Glutamatergic neuron (in vitro differentiated cells): ENCODE results near the gene P2RY6. TPM values are rescaled to one million over a fixed set of nuclear protein-coding genes. Genes with fewer than 3 reads are reported as not detected.

ENCODE experiments used
- DNase-seq: peaks from one replicate; pipeline ENCODE4 v3.0.0; 2022
- H3K27ac Mint-ChIP-seq: one replicate; pipeline ENCODE4 v1.8.0; 2020; ENCODE audit warnings: mild to moderate bottlenecking, mixed read lengths, inconsistent platforms; ENCODE audit not compliant: unreplicated experiment
- H3K27me3 Mint-ChIP-seq: one replicate; pipeline ENCODE4 v1.8.0; 2020; ENCODE audit warnings: mild to moderate bottlenecking, moderate library complexity, mixed read lengths, inconsistent platforms; ENCODE audit not compliant: unreplicated experiment
- H3K36me3 Mint-ChIP-seq: one replicate; pipeline ENCODE4 v1.8.0; 2020; ENCODE audit warnings: mild to moderate bottlenecking, mixed read lengths, inconsistent platforms; ENCODE audit not compliant: unreplicated experiment
- H3K4me1 Mint-ChIP-seq: one replicate; pipeline ENCODE4 v1.8.0; 2020; ENCODE audit warnings: mild to moderate bottlenecking, low read depth, mixed read lengths, inconsistent platforms; ENCODE audit not compliant: unreplicated experiment
- H3K4me3 Mint-ChIP-seq: one replicate; pipeline ENCODE4 v1.8.0; 2020; ENCODE audit warnings: mild to moderate bottlenecking, mixed read lengths, inconsistent platforms; ENCODE audit not compliant: unreplicated experiment
- H3K9me3 Mint-ChIP-seq: one replicate; pipeline ENCODE4 v1.8.0; 2020; ENCODE audit warnings: mild to moderate bottlenecking, moderate library complexity, mixed read lengths, inconsistent platforms; ENCODE audit not compliant: unreplicated experiment
- total RNA-seq: library from RNA; stranded (reverse); fragmentation: NEBNext Ultra II Directional; extraction: Animal tissue kit (Norgen Biotek cat#: 25700); gene quantifications from one replicate; pipeline ENCODE4 v1.2.1, GENCODE V29; 2021; ENCODE audit not compliant: unreplicated experiment
- TF ChIP-seq, protein P1 (sequence below): fragments of 200-600 bp; sonication (generic); IDR thresholded peaks from one replicate; pipeline ENCODE4 v1.5.0; 2021; ENCODE audit not compliant: partially characterized antibody, unreplicated experiment

Gene P2RY6
- total RNA-seq, 1 donor from 2014 or later: not detected

DNA sequence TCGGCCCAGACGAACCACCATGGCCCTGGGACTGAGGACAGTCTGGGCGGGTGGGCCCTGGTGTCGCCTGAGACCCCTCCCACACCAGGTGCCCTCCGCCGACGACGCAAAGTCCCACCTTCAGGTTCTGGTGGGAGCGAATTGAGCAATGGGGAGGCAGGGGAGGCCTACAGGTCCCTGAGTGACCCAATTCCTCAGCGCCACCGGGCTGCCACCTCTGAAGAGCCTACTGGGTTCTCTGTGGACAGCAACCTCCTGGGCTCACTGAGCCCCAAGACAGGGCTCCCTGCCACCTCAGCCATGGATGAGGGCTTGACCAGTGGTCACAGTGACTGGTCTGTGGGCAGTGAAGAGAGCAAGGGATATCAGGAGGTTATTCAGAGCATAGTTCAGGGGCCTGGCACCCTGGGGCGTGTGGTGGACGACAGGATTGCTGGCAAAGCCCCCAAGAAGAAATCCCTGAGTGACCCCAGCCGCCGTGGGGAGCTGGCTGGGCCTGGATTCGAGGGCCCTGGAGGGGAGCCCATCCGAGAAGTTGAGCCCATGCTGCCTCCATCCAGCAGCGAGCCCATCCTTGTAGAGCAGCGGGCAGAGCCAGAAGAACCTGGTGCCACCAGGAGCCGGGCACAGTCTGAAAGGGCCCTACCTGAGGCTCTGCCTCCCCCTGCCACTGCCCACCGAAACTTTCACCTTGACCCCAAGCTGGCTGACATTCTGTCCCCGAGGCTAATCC is 38.7 kb downstream of the P2RY6 start:
- TF ChIP-seq, protein P1, sequence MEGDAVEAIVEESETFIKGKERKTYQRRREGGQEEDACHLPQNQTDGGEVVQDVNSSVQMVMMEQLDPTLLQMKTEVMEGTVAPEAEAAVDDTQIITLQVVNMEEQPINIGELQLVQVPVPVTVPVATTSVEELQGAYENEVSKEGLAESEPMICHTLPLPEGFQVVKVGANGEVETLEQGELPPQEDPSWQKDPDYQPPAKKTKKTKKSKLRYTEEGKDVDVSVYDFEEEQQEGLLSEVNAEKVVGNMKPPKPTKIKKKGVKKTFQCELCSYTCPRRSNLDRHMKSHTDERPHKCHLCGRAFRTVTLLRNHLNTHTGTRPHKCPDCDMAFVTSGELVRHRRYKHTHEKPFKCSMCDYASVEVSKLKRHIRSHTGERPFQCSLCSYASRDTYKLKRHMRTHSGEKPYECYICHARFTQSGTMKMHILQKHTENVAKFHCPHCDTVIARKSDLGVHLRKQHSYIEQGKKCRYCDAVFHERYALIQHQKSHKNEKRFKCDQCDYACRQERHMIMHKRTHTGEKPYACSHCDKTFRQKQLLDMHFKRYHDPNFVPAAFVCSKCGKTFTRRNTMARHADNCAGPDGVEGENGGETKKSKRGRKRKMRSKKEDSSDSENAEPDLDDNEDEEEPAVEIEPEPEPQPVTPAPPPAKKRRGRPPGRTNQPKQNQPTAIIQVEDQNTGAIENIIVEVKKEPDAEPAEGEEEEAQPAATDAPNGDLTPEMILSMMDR: no peak
- Mint-ChIP-seq H3K27me3 (peaks cover 15% of the 10 kb centered on the region), H3K27ac (no peak overlapping the region), H3K9me3 (peaks cover 10% of the 10 kb centered on the region), H3K36me3 (no peaks in the 10 kb centered on the region), H3K4me3 (no peak overlapping the region), H3K4me1 (peaks cover 21% of the 10 kb centered on the region)
- DNase-seq: no peak

GRCh38 chr11:73311394-73311869 is 39.3 kb downstream of the P2RY6 start:
- peaks cover 20% of the 10 kb centered on the region for H3K27me3 Mint-ChIP-seq
- H3K4me1 Mint-ChIP-seq: peaks cover 27% of the 10 kb centered on the region
- no peak overlapping the region for H3K27ac Mint-ChIP-seq
- peaks cover 13% of the 10 kb centered on the region for H3K9me3 Mint-ChIP-seq
- TF ChIP-seq, protein P1: no peak
- no peak overlapping the region for H3K4me3 Mint-ChIP-seq
- DNase-seq: no peak
- peaks cover 4% of the 10 kb centered on the region for H3K36me3 Mint-ChIP-seq

DNA sequence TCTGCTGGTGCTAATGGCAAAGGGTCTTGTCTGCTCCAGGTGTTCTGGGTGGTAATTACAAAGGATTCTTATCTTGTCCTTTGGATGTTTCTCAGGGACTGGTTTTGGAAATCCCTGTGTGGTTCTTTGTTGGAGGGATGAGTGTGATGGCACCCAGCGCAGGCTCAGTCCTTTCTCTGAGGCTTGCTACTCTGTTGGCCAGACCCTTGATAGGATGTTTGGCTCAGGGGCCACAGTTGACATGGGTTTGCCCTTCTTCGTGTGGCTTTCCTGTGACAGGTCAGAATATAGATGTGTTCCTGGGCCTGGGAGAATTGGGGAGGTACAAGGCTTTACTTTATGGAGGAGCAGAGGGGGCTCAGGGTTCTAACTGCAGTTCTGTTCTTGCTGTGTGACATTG is 39.9 kb downstream of the P2RY6 start:
- Mint-ChIP-seq H3K36me3 (peaks cover 6% of the 10 kb centered on the region), H3K27me3 (peaks cover 17% of the 10 kb centered on the region), H3K9me3 (peaks cover 11% of the 10 kb centered on the region), H3K27ac (peak overlapping the region; percentile 2), H3K4me3 (peak overlapping the region; percentile 18), H3K4me1 (peaks cover 24% of the 10 kb centered on the region)
- no peak for DNase-seq
- TF ChIP-seq, protein P1: no peak

DNA sequence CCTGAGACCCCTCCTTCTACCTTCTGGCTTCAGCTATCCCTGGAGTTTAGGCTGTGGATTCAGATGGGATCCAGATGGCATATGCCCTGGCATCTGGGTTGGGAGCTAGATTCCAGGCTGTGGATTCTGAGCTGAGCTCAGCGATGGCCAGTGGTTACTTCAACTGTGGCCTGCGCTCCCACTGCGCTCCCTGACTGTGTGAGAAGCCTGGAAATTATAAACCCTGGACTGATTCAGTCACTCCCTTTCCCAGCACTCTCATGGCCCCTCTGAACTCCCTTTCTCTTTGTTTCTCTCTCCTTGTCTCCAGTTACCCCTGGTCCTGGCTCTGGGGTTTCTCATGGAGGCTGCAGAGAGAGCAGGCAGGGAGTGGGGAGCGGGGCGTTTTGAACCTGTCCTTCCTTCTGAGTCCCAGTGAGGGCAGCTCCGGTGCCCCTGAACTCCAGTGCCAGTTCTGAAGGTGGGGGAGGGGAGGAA is 40.8 kb downstream of the P2RY6 start:
- peaks cover 14% of the 10 kb centered on the region for H3K27me3 Mint-ChIP-seq
- peaks cover 8% of the 10 kb centered on the region for H3K9me3 Mint-ChIP-seq
- TF ChIP-seq, protein P1: no peak
- H3K4me3 Mint-ChIP-seq: peak overlapping the region; percentile 59
- DNase-seq: no peak
- H3K4me1 Mint-ChIP-seq: peaks cover 22% of the 10 kb centered on the region
- H3K36me3 Mint-ChIP-seq: peaks cover 6% of the 10 kb centered on the region
- H3K27ac Mint-ChIP-seq: peak overlapping the region; percentile 80

DNA sequence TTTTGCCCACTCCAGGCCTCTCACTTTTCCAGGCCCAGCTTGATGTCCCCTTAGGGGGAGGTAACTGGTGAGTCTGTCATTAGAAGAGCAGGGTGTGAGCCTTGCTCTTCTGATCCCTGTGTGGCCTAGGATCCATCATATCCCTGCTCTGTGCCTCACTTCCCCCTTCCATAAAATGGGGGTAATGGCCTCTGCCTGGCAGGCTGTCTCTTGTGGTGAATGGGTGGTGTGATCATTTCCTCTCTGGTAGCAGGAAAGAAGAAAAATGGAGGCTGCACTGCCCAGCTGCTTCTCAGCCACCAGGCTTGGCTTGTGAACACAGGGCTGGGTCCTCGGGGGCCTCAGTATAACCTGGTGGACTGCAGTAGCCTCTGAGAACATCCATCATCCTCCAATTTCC is 41.5 kb downstream of the P2RY6 start:
- Mint-ChIP-seq H3K27ac (peak overlapping the region; percentile 80), H3K4me1 (peaks cover 22% of the 10 kb centered on the region), H3K27me3 (peaks cover 17% of the 10 kb centered on the region), H3K36me3 (peaks cover 6% of the 10 kb centered on the region), H3K9me3 (peaks cover 8% of the 10 kb centered on the region), H3K4me3 (peak overlapping the region; percentile 11)
- TF ChIP-seq, protein P1: no peak
- DNase-seq: no peak
